ENCODE data around the gene BCAS3.

BCAS3 gene

GRCh38 chr17:61325382-61326073 lies 647.9 kb downstream of the BCAS3 start:
- H3K4me3 ChIP-seq (ENCODE audit: low read length): no peak overlapping the region
- DNase-seq (ENCODE audit: low read depth): no peak
- no peak for TF ChIP-seq CTCF (IDR thresholded peaks at IDR 0.05; ENCODE audit: insufficient read depth, low read depth, low read length, missing control alignments)

- TF ChIP-seq CTCF (IDR thresholded peaks at IDR 0.05; ENCODE audit: insufficient read depth, low read depth, low read length, missing control alignments): no peak
- no peak overlapping the region for H3K4me3 ChIP-seq (ENCODE audit: low read length)
- no peak for DNase-seq (ENCODE audit: low read depth)
Measured at GRCh38 chr17:61326330-61326729, 648.7 kb downstream of the BCAS3 start.

- DNase-seq (ENCODE audit: low read depth): no peak
- TF ChIP-seq CTCF (IDR thresholded peaks at IDR 0.05; ENCODE audit: insufficient read depth, low read depth, low read length, missing control alignments): no peak
- H3K4me3 ChIP-seq (ENCODE audit: low read length): no peak overlapping the region
Measured at GRCh38 chr17:61328351-61328750, 650.7 kb downstream of the BCAS3 start.

- no peak for DNase-seq (ENCODE audit: low read depth)
Measured at GRCh38 chr17:61330174-61331150, 652.8 kb downstream of the BCAS3 start.

GRCh38 chr17:61331178-61331577 lies 653.5 kb downstream of the BCAS3 start:
- no peak for DNase-seq (ENCODE audit: low read depth)
- no peak for TF ChIP-seq CTCF (IDR thresholded peaks at IDR 0.05; ENCODE audit: insufficient read depth, low read depth, low read length, missing control alignments)

More at GRCh38 chr17:61330174-61331150, 652.8 kb downstream of the BCAS3 start:
- TF ChIP-seq CTCF (IDR thresholded peaks at IDR 0.05; ENCODE audit: insufficient read depth, low read depth, low read length, missing control alignments): no peak
- no peak overlapping the region for H3K4me3 ChIP-seq (ENCODE audit: low read length)

GRCh38 chr17:61331886-61332285 lies 654.2 kb downstream of the BCAS3 start:
- TF ChIP-seq CTCF (IDR thresholded peaks at IDR 0.05; ENCODE audit: insufficient read depth, low read depth, low read length, missing control alignments): no peak
- H3K4me3 ChIP-seq (ENCODE audit: low read length): no peak overlapping the region
- DNase-seq (ENCODE audit: low read depth): no peak

More at GRCh38 chr17:61331178-61331577, 653.5 kb downstream of the BCAS3 start:
- H3K4me3 ChIP-seq (ENCODE audit: low read length): no peak overlapping the region
